ENCODE results near the gene FRMD4B. TPM values are rescaled to one million over a fixed set of nuclear protein-coding genes. Genes with fewer than 3 reads are reported as not detected.

The FRMD4B gene
- total RNA-seq, 1 donor from 2014 or later = 140 TPM

GRCh38 chr3:69371816-69372215, 14.1 kb downstream of the FRMD4B start:
- Mint-ChIP-seq H3K27ac (no peak overlapping the region), H3K27me3 (ENCODE audit: low read depth) (peaks cover 10% of the 10 kb centered on the region), H3K9me3 (no peaks in the 10 kb centered on the region), H3K4me3 (no peak overlapping the region), H3K36me3 (no peaks in the 10 kb centered on the region), H3K4me1 (no peaks in the 10 kb centered on the region)
- DNase-seq (ENCODE audit: low spot score in 2 of 2, unreplicated experiment in 2 of 2) = no peak
- TF ChIP-seq CTCF (IDR thresholded peaks at IDR 0.05; ENCODE audit: unreplicated experiment) = no peak

GRCh38 chr3:69370901-69371301, 15.0 kb downstream of the FRMD4B start:
- no peak for DNase-seq (ENCODE audit: low spot score in 2 of 2, unreplicated experiment in 2 of 2)
- Mint-ChIP-seq H3K4me1 (no peaks in the 10 kb centered on the region), H3K36me3 (no peaks in the 10 kb centered on the region), H3K27ac (no peak overlapping the region), H3K27me3 (ENCODE audit: low read depth) (peaks cover 8% of the 10 kb centered on the region), H3K9me3 (no peaks in the 10 kb centered on the region), H3K4me3 (no peak overlapping the region)
- no peak for TF ChIP-seq CTCF (IDR thresholded peaks at IDR 0.05; ENCODE audit: unreplicated experiment)

GRCh38 chr3:69370156-69370883, 15.6 kb downstream of the FRMD4B start:
- DNase-seq (ENCODE audit: low spot score in 2 of 2, unreplicated experiment in 2 of 2) = no peak
- no peak overlapping the region for H3K4me3 Mint-ChIP-seq
- H3K4me1 Mint-ChIP-seq = no peaks in the 10 kb centered on the region
- H3K9me3 Mint-ChIP-seq = no peaks in the 10 kb centered on the region
- no peaks in the 10 kb centered on the region for H3K36me3 Mint-ChIP-seq
- peaks cover 8% of the 10 kb centered on the region for H3K27me3 Mint-ChIP-seq (ENCODE audit: low read depth)
- no peak overlapping the region for H3K27ac Mint-ChIP-seq
- no peak for TF ChIP-seq CTCF (IDR thresholded peaks at IDR 0.05; ENCODE audit: unreplicated experiment)

- Mint-ChIP-seq H3K4me3 (no peak overlapping the region), H3K9me3 (no peaks in the 10 kb centered on the region), H3K36me3 (no peaks in the 10 kb centered on the region), H3K27me3 (ENCODE audit: low read depth) (peaks cover 2% of the 10 kb centered on the region), H3K27ac (no peak overlapping the region), H3K4me1 (peaks cover 2% of the 10 kb centered on the region)
- TF ChIP-seq CTCF (IDR thresholded peaks at IDR 0.05; ENCODE audit: unreplicated experiment) = no peak
- no peak for DNase-seq (ENCODE audit: low spot score in 2 of 2, unreplicated experiment in 2 of 2)
Measured at GRCh38 chr3:69368129-69368741, 17.7 kb downstream of the FRMD4B start.

GRCh38 chr3:69367586-69367985, 18.3 kb downstream of the FRMD4B start:
- no peak for DNase-seq (ENCODE audit: low spot score in 2 of 2, unreplicated experiment in 2 of 2)
- peaks cover 2% of the 10 kb centered on the region for H3K27me3 Mint-ChIP-seq (ENCODE audit: low read depth)
- H3K27ac Mint-ChIP-seq = no peak overlapping the region
- TF ChIP-seq CTCF (IDR thresholded peaks at IDR 0.05; ENCODE audit: unreplicated experiment) = no peak
- H3K36me3 Mint-ChIP-seq = no peaks in the 10 kb centered on the region
- peaks cover 2% of the 10 kb centered on the region for H3K4me1 Mint-ChIP-seq
- no peaks in the 10 kb centered on the region for H3K9me3 Mint-ChIP-seq
- no peak overlapping the region for H3K4me3 Mint-ChIP-seq

All from mesothelial cell of epicardium (in vitro differentiated cells).